ENCODE results near the gene RAPGEF3. TPM values are rescaled to one million over a fixed set of nuclear protein-coding genes. Genes with fewer than 3 reads are reported as not detected.

The RAPGEF3 gene
- total RNA-seq, 1 donor from 2014 or later = 125 TPM

GRCh38 chr12:47757840-47758583 lies 668 bp downstream of the RAPGEF3 start:
- no peak for DNase-seq (ENCODE audit: low read depth)

GRCh38 chr12:47757364-47757839 lies 1.3 kb downstream of the RAPGEF3 start:
- DNase-seq (ENCODE audit: low read depth) = no peak

- peak; percentile 47 for DNase-seq (ENCODE audit: low read depth)
Measured at GRCh38 chr12:47755655-47756562, 2.8 kb downstream of the RAPGEF3 start.

DNA sequence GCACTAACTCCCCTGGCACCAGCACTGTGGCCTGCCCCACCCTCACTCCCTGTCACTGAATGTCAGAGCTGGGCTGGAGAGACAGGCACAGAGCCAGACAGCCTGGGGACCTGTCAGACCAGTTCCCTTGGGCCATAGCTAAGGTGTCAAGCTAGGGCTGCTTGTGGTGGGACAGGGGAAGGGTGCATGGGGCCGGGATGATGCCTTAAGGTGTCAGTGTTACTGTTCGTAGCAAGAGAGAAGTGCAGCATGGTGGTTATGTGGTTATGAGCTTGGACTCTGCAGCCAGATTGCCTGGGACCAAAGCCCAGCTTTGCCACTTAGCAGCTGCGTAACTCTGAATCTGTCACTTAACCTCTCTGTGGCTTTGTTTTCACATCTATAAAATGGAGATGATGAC lies 3.8 kb downstream of the RAPGEF3 start:
- no peak for DNase-seq (ENCODE audit: low read depth)

DNA sequence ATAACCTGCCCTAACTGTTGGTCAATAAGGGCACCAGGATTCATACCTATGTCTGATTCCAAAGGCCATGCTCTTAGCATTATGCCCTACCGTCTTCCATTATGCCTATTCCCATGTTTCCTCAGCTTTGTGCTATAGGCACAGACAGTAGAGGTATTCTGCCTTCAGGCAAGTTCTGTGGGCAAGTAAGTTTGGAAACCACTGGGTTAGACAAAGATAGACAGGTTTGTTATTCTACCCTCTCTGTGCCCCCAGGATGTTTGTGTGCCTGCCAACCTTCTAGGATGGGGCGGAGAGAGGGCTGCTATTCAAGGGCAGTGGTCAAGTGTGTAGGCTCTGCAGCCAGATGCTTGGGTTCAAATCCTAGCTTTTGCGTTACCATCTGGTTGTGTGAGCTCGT lies 4.6 kb downstream of the RAPGEF3 start:
- DNase-seq (ENCODE audit: low read depth) = no peak

DNA sequence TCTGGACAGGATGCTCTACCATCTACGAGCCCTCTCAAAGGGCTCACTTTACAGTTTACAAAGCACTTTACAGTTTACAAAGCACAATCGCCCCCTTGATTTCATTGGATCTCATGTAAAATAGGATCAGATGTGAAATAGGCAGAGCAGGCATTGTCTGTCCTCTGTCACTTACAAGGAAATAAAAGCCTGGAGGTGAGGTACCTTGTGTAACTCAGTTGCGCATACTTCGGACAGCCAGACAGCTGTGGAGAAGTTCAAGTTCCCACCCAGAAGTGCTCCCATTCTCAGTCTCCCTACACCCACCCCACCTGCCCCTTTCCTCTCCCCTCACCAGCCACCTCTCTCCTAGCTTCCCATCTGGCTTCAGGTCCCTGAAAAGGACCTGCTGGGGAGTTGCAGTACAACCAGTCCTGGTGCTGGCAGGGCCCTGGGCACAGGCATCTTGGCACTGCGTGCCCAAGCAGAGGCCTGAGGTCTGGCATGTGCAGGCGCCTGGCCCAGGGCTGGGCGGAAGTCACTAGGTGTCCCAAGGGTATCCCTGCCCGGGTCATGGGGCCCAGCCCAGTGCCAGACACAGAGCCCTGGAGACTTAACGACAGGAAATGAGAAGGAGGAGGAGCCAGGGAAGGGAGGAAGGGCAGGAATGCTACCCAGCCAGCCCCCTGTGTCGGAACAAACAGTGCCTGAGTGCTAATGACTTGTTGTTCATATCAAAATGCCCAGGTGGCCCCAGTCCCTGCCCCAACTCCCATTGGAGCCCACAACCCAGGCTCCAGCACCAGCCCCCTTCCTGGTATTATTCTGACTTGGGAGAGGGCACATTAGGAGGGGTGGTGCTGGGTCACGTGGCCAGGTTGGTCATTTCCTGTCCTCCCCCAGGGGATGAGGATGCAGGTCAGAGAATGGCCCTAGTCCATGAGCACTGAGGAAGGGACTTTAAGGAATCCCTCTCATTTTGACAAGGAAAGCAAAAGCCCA lies 5.4 kb downstream of the RAPGEF3 start:
- peak; percentile 75 for DNase-seq (ENCODE audit: low read depth)

DNA sequence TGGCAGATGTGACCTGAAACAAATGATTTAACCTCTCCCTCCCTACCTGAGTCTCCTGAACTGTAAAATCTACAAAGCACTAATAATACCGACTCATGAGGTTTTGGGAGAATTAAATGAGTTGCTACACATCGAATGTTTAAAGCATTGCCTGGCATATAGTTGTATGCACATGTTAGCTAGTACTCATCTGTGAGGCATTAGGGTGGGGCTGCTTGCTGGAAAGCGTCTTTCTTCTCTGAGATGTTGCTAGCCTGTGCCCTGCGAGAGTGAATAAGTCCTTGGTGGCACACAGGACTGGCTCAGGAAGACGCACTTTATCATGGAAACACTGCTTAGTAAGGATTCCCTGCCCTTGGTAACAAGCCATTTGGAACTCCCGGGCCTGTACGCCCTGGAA lies 6.1 kb downstream of the RAPGEF3 start:
- no peak for DNase-seq (ENCODE audit: low read depth)

GRCh38 chr12:47752121-47752520 lies 6.6 kb downstream of the RAPGEF3 start:
- DNase-seq (ENCODE audit: low read depth) = no peak

DNA sequence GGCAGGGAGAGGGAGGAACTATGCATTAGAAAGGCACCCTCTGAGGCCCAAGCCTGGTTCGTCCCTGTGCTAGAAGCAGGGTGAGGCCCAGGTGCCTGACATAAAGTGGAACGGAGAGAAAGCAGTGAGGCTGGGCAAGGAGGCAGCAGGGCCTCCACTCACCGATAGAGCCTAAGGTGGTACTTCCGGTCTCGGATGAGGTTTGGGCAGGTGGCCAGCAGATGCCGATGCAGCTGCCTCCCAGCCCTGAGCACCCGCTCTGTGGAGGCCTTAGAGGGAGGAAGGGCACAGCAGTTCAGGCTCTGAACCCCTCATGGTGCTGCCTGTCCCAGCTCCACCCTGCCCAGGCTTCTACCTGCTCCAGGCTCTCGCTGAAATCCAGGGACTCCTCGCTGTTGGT lies 7.1 kb downstream of the RAPGEF3 start:
- no peak for DNase-seq (ENCODE audit: low read depth)

- no peak for DNase-seq (ENCODE audit: low read depth)
Measured at GRCh38 chr12:47750916-47751470, 7.7 kb downstream of the RAPGEF3 start.

GRCh38 chr12:47750229-47750798 lies 8.4 kb downstream of the RAPGEF3 start:
- DNase-seq (ENCODE audit: low read depth) = no peak

- DNase-seq (ENCODE audit: low read depth) = no peak
Measured at GRCh38 chr12:47748899-47749298, 9.8 kb downstream of the RAPGEF3 start.

DNA sequence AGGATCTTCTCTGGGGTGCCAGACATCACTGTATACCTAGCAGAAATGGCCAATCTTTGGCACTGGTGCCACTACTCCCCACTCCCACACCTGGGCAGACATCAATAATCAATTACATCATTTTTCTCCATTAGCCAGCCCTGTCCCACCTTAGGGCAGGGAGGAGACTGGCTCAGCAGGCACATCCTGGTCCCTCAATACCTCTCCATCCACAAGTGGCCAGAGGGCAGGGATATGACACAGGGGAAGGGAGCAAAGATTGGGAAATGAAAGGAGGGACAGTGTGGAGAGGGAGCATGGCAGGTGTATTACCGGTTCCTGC lies 10.2 kb downstream of the RAPGEF3 start:
- DNase-seq (ENCODE audit: low read depth) = no peak

GRCh38 chr12:47747596-47748506 lies 10.8 kb downstream of the RAPGEF3 start:
- no peak for DNase-seq (ENCODE audit: low read depth)

DNA sequence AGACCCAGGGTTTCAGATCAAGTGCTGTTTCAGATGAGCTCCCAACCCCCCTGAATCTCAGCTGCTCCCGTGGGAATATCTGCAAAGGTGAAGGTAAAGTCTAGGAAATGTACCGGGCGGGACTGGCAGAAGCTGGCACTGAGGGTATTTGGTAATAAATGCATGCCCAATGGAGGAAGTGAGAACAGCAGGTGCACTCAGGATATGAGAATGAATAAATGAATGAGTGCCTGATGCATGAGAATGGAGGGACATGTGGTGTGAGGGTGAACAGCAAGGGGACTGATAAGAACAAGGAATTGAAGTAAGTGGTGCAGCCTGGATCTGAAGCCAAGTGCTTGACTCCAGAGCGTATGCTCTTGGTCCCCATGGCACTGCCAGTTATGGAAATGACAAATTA lies 11.6 kb downstream of the RAPGEF3 start:
- no peak for DNase-seq (ENCODE audit: low read depth)

DNA sequence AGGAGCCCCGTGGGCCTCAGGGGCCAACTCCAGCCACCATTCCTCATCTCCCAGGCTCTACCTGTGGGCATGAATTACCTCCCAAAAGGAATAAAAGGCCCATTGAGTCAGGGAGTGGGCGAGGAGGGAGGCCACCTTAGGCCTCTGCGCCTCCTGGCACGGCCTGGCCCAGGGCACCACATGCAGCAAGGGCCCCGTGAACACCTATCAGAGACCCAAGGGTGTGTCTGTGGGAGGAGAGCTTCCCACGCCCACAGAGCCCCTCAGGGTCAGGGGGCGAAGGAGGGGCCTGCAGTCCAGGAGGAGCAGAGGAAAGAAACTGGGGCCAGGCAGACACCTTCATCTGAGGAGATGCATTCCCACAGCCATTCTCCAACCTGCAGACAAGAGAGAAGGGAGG lies 12.2 kb downstream of the RAPGEF3 start:
- no peak for DNase-seq (ENCODE audit: low read depth)

DNA sequence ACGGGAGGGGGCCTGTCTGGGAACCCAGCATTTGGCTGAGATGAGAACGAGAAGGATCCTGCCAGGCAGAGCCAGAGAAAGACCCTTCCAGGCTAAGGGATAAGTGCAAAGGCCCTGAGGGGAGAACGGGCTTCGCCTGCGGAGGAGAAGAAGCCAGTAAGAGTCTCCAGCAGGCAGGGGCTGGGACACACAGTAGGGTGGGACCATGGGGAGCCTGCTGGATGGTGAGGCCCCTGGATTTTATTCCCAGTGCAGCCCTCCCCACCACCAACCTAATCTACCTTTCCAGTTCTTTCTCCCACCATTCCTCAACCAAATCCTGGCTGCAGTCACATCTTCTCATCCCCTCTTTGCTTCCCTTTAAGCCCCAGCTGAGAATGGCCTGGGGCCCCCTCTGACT lies 12.6 kb downstream of the RAPGEF3 start:
- DNase-seq (ENCODE audit: low read depth) = no peak

- no peak for DNase-seq (ENCODE audit: low read depth)
Measured at GRCh38 chr12:47745485-47746041, 13.1 kb downstream of the RAPGEF3 start.

DNA sequence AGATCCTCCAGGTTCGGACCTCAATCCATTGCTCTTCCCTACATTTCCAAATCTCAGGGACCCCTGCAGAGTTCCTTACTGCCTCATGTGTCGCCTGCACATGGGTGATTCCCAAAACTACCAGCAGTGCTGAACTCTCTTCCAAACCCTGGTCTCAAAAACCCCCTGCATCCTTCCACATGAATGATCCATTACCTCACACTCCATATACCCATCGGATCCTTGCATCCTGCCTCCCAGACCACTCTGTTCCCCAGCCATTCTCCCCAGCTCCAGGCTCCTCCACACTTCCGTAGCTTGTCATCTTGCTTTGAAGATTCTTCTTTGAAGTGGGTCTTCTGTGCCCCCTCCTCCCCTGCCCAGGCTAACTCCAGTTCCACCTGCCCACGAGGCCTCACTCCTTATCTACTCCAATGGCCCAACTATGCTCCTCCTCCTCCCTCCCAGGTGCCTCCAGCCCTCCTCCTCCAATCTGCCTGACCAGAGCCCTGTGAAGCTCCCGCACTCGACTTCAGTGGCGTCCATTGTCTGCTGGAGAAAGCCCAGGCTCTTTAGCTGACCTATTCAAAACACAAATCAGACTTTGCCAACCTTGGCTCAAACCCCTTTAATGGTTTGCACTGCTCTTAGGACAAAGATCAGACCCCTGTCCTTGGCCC lies 13.8 kb downstream of the RAPGEF3 start:
- no peak for DNase-seq (ENCODE audit: low read depth)
